Hepatocyte (in vitro differentiated cells): ENCODE results near the gene ITIH6. TPM values are rescaled to one million over a fixed set of nuclear protein-coding genes. Genes with fewer than 3 reads are reported as not detected.

ENCODE experiments used
- DNase-seq: peaks from one replicate; pipeline ENCODE4 v3.0.0-alpha.2; 2016; ENCODE audit warnings: low spot score
- H2AFZ ChIP-seq: fragments of 200-600 bp; sonication (generic); 2 replicates; pipeline ENCODE4 v1.6.0; 2016; ENCODE audit warnings: antibody characterized with exemption, mild to moderate bottlenecking
- H3K27ac ChIP-seq: fragments of 200-600 bp; sonication (generic); 2 replicates; pipeline ENCODE4 v1.5.1; 2016; ENCODE audit warnings: mild to moderate bottlenecking
- H3K27me3 ChIP-seq: fragments of 200-600 bp; sonication (generic); 2 replicates; pipeline ENCODE4 v1.6.1; 2016
- H3K36me3 ChIP-seq: fragments of 200-600 bp; sonication (generic); replicated peaks from 2 replicates; pipeline ENCODE4 v1.5.1; 2016; ENCODE audit warnings: low read depth; ENCODE audit not compliant: insufficient read depth
- H3K4me1 ChIP-seq: fragments of 200-600 bp; sonication (generic); 2 replicates; pipeline ENCODE4 v1.5.1; 2016; ENCODE audit warnings: mild to moderate bottlenecking, moderate library complexity; ENCODE audit not compliant: insufficient read depth
- H3K4me2 ChIP-seq: fragments of 200-600 bp; sonication (generic); 2 replicates; pipeline ENCODE4 v1.6.0; 2016
- H3K4me3 ChIP-seq: fragments of 200-600 bp; sonication (generic); 2 replicates; pipeline ENCODE4 v1.5.1; 2016; ENCODE audit warnings: mild to moderate bottlenecking
- H3K79me2 ChIP-seq: fragments of 200-600 bp; sonication (generic); 2 replicates; pipeline ENCODE4 v1.6.0; 2017; ENCODE audit warnings: mild to moderate bottlenecking
- H3K9me2 ChIP-seq: fragments of 200-600 bp; sonication (generic); replicated peaks from 2 replicates; pipeline ENCODE4 v1.6.0; 2017; ENCODE audit warnings: mild to moderate bottlenecking; ENCODE audit not compliant: insufficient read depth
- H3K9me3 ChIP-seq: fragments of 200-600 bp; sonication (generic); 2 replicates; pipeline ENCODE4 v1.5.1; 2016; ENCODE audit warnings: low read depth, mild to moderate bottlenecking
- H4K20me1 ChIP-seq: fragments of 200-600 bp; sonication (generic); 2 replicates; pipeline ENCODE4 v1.6.0; 2016; ENCODE audit warnings: mild to moderate bottlenecking; ENCODE audit not compliant: insufficient read depth, poor library complexity, severe bottlenecking
- CTCF ChIP-seq: fragments of 200-600 bp; sonication (generic); IDR thresholded peaks from 2 replicates; pipeline ENCODE4 v1.5.1; 2016; ENCODE audit warnings: antibody characterized with exemption, mild to moderate bottlenecking; ENCODE audit not compliant: poor library complexity
- EZH2 ChIP-seq: fragments of 200-600 bp; sonication (generic); IDR thresholded peaks from 2 replicates; pipeline ENCODE4 v1.6.1; 2016; ENCODE audit warnings: antibody characterized with exemption, mild to moderate bottlenecking, borderline replicate concordance
- EZH2phosphoT487 ChIP-seq: fragments of 200-600 bp; sonication (generic); IDR thresholded peaks from one replicate; pipeline ENCODE4 v1.6.1; 2018; ENCODE audit warnings: antibody characterized with exemption, mild to moderate bottlenecking, low read depth, moderate library complexity; ENCODE audit not compliant: unreplicated experiment, severe bottlenecking
- WGBS: methylation state at CpG from one replicate; pipeline ENCODE4 v1.1.6; 2016; ENCODE audit warnings: low lambda C conversion rate; ENCODE audit errors: missing lambda C conversion rate; 5-methylcytosine and 5-hydroxymethylcytosine counted together
- polyA plus RNA-seq: library from polyadenylated mRNA; unstranded; fragments of >200 nt; fragmentation: Nextera tagmentation; extraction: Ambion mirVana; gene quantifications from 2 replicates; pipeline ENCODE4 v1.2.1, GENCODE V29; 2016
- total RNA-seq: library from RNA; depleted of rRNA; stranded (reverse); fragments of >200 nt; gene quantifications from 2 replicates; pipeline ENCODE4 v1.2.3, GENCODE V29; 2014

Gene ITIH6
- total and polyA plus RNA-seq, 2 experiments from 2014 or later, result not detected

GRCh38 chrX:54824722-54825121 lies 26.7 kb upstream of the ITIH6 start:
- no peak for DNase-seq
- Histone ChIP-seq H3K36me3 (no peaks in the 10 kb centered on the region), H3K27ac (no peak overlapping the region), H3K4me3 (no peak overlapping the region), H3K79me2 (no peaks in the 10 kb centered on the region), H3K4me1 (no peaks in the 10 kb centered on the region), H3K9me3 (no peaks in the 10 kb centered on the region), H3K9me2 (no peaks in the 10 kb centered on the region), H3K27me3 (no peaks in the 10 kb centered on the region), H2AFZ (no peak overlapping the region), H4K20me1 (no peaks in the 10 kb centered on the region), H3K4me2 (no peak overlapping the region)
- no peak for TF ChIP-seq CTCF
- TF ChIP-seq EZH2, result no peak
- TF ChIP-seq EZH2phosphoT487, result no peak
- 94% methylated on average over 8 of the region's 8 CpGs for WGBS

GRCh38 chrX:54824195-54824594 lies 26.1 kb upstream of the ITIH6 start:
- WGBS, result 85% methylated on average over 5 of the region's 5 CpGs

DNA sequence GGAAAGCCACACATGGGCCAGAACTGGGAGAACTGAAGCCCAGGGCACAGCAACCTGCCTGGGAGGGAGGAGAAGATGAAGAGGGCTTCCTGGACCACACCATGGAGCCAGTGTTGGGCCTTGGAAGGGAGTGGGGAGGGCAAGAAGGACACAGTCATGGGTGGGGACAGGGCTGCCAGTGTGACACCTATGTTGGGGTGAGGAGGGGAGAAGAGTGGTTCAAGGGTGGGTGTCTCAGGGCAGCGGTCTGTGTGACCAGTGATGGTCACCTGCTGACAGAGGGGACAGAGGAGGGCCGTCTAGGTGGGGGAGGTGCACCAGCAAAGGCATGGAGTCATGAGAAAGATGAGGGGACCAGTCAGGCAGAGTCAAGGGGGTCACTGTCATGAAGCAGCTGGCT lies 23.3 kb upstream of the ITIH6 start:
- no peak for TF ChIP-seq EZH2phosphoT487
- TF ChIP-seq CTCF, result no peak
- no peak for TF ChIP-seq EZH2
- 70% methylated on average over 2 of the region's 2 CpGs for WGBS

More at GRCh38 chrX:54824195-54824594, 26.1 kb upstream of the ITIH6 start:
- no peaks in the 10 kb centered on the region for H3K4me1 ChIP-seq
- no peak overlapping the region for H3K4me2 ChIP-seq
- no peaks in the 10 kb centered on the region for H3K79me2 ChIP-seq
- TF ChIP-seq EZH2phosphoT487, result no peak
- TF ChIP-seq EZH2, result no peak
- TF ChIP-seq CTCF, result no peak
- no peaks in the 10 kb centered on the region for H3K36me3 ChIP-seq
- H3K9me2 ChIP-seq, result no peaks in the 10 kb centered on the region
- no peaks in the 10 kb centered on the region for H3K27me3 ChIP-seq
- no peaks in the 10 kb centered on the region for H4K20me1 ChIP-seq
- no peak for DNase-seq
- H3K27ac ChIP-seq, result no peak overlapping the region
- H3K9me3 ChIP-seq, result no peaks in the 10 kb centered on the region
- no peak overlapping the region for H2AFZ ChIP-seq
- H3K4me3 ChIP-seq, result no peak overlapping the region

DNA sequence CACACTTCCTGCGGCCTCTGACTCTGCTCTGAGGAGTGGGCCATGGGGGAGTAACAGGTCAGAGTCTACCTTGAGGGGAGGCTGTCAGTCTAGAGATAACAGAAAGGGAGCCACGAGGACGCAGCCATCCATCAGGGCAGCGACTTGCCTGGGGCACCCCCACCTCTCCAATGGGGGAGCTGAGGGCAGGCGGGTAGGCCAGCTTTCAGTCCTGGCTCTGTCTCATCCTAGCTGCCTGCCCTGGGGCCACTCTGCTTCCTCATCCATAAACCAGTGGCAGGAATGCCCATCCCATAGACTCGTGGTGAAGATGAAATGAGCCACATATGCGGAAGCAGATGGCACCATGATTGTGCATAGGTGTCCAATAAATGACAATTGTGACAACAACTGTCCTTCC lies 22.7 kb upstream of the ITIH6 start:
- no peaks in the 10 kb centered on the region for H3K9me3 ChIP-seq
- H2AFZ ChIP-seq, result no peak overlapping the region
- H3K4me1 ChIP-seq, result no peaks in the 10 kb centered on the region
- TF ChIP-seq CTCF (no peak), EZH2phosphoT487 (no peak), EZH2 (no peak)
- DNase-seq, result no peak
- no peaks in the 10 kb centered on the region for H3K9me2 ChIP-seq
- H4K20me1 ChIP-seq, result no peaks in the 10 kb centered on the region
- H3K4me2 ChIP-seq, result no peak overlapping the region
- WGBS, result 72% methylated on average over 7 of the region's 7 CpGs
- no peaks in the 10 kb centered on the region for H3K27me3 ChIP-seq
- no peaks in the 10 kb centered on the region for H3K79me2 ChIP-seq
- H3K4me3 ChIP-seq, result no peak overlapping the region
- no peak overlapping the region for H3K27ac ChIP-seq
- H3K36me3 ChIP-seq, result no peaks in the 10 kb centered on the region

More for the DNA sequence above, 23.3 kb upstream of the ITIH6 start:
- H3K4me2 ChIP-seq, result no peak overlapping the region
- H3K79me2 ChIP-seq, result no peaks in the 10 kb centered on the region
- H3K4me3 ChIP-seq, result no peak overlapping the region
- DNase-seq, result no peak
- no peaks in the 10 kb centered on the region for H3K9me3 ChIP-seq
- no peaks in the 10 kb centered on the region for H3K4me1 ChIP-seq
- no peak overlapping the region for H3K27ac ChIP-seq
- H3K27me3 ChIP-seq, result no peaks in the 10 kb centered on the region
- no peaks in the 10 kb centered on the region for H3K36me3 ChIP-seq
- H3K9me2 ChIP-seq, result no peaks in the 10 kb centered on the region
- H2AFZ ChIP-seq, result no peak overlapping the region
- no peaks in the 10 kb centered on the region for H4K20me1 ChIP-seq
